Ascending aorta (tissue), 2 donors: ENCODE data around the gene GDPD5. TPM values are rescaled to one million over a fixed set of nuclear protein-coding genes. Genes with fewer than 3 reads are reported as not detected.

ENCODE experiments used
- DNase-seq, 2 donors: peaks; one replicate each; pipeline ENCODE4 v3.0.0-alpha.2; 2019; ENCODE audit warnings: low spot score in 2 of 2
- H3K27ac ChIP-seq, 2 donors: fragments of 200-600 bp; sonication (generic); one replicate each; pipeline ENCODE4 v1.5.1; 2016 to 2017; ENCODE audit warnings: mild to moderate bottlenecking in 1 of 2
- H3K27me3 ChIP-seq: fragments of 200-600 bp; sonication (generic); one replicate; pipeline ENCODE4 v1.5.1; 2017
- H3K36me3 ChIP-seq, 2 donors: fragments of 200-600 bp; sonication (generic); one replicate each; pipeline ENCODE4 v1.5.1; 2016
- H3K4me1 ChIP-seq, 2 donors: fragments of 200-600 bp; sonication (generic); one replicate each; pipeline ENCODE4 v1.5.1; 2016 to 2017; ENCODE audit warnings: mild to moderate bottlenecking in 1 of 2
- H3K4me3 ChIP-seq, 2 donors: fragments of 200-600 bp; sonication (generic); one replicate each; pipeline ENCODE4 v1.5.1; 2016 to 2017; ENCODE audit warnings: mild to moderate bottlenecking in 1 of 2
- H3K9me3 ChIP-seq, 2 donors: fragments of 200-600 bp; sonication (generic); one replicate each; pipeline ENCODE4 v1.5.1; 2016
- intact Hi-C: fragments of 100-400 bp; cut with DNase I; formaldehyde crosslinking; loops from one replicate; pipeline ENCODE4 v1.15.1; 2023
- total RNA-seq: library from RNA; depleted of rRNA; stranded (reverse); fragments of >200 nt; gene quantifications from one replicate; pipeline ENCODE4 v1.1.0, GENCODE V29; 2016
- TF ChIP-seq, protein P1 (sequence below), 3 experiments: fragments of 200-600 bp in 2 of 3; fragments of 450-650 bp in 1 of 3; sonication (generic) in 2 of 3; IDR thresholded peaks; one replicate each; pipeline ENCODE4 v1.5.1; 2016 to 2019; ENCODE audit warnings: antibody characterized with exemption in 3 of 3, mild to moderate bottlenecking in 1 of 3, moderate library complexity in 1 of 3

Gene GDPD5
- total RNA-seq, 1 donor from 2014 or later = 64.6 TPM

DNA sequence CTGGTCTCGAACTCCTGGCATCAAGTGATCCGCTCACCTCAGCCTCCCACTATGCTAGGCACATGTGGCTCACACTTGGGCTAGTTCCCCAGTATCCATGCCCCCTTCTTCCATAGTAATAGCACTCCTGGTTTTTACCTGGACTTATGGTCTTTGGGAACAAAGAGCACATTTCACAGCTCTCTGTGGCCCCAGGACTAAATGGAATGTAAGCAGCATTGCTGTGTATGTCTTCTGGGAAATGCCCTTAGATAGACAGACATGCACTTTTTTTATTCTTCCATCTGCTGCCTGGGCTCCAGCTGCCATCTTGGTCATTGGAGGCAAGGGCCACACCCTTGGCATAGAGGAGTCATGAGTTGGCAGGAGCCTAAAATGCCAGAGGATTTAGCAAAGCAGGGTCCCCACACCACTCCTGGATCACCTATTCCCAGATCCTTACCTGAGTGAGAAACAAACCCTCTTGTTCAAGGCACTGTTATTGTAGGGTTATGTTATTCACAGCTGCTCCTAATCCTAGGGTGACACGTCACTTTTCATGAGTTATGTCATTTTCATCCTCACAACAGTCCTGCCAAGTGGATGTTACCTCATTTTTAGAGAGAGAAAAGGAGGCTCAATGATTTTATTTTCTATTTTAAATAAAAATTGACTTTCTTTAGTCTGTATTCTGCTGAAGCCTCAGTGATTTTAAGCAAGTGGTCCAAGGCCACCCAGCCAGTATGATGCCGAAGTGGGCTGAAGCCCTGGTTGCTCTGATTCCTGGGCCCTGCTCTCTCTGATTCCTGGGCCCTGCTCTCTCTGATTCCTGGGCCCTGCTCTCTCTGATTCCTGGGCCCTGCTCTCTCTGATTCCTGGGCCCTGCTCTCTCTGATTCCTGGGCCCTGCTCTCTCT is 15.7 kb upstream of the GDPD5 start:
- TF ChIP-seq, protein P1, sequence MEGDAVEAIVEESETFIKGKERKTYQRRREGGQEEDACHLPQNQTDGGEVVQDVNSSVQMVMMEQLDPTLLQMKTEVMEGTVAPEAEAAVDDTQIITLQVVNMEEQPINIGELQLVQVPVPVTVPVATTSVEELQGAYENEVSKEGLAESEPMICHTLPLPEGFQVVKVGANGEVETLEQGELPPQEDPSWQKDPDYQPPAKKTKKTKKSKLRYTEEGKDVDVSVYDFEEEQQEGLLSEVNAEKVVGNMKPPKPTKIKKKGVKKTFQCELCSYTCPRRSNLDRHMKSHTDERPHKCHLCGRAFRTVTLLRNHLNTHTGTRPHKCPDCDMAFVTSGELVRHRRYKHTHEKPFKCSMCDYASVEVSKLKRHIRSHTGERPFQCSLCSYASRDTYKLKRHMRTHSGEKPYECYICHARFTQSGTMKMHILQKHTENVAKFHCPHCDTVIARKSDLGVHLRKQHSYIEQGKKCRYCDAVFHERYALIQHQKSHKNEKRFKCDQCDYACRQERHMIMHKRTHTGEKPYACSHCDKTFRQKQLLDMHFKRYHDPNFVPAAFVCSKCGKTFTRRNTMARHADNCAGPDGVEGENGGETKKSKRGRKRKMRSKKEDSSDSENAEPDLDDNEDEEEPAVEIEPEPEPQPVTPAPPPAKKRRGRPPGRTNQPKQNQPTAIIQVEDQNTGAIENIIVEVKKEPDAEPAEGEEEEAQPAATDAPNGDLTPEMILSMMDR (IDR thresholded peaks at IDR 0.05) = no peak
- Histone ChIP-seq H3K27me3 (no peaks in the 10 kb centered on the region), H3K4me1 (no peaks in the 10 kb centered on the region), H3K36me3 (no peaks in the 10 kb centered on the region), H3K9me3 (no peaks in the 10 kb centered on the region), H3K27ac (no peak overlapping the region), H3K4me3 (no peak overlapping the region)
- no peak for DNase-seq
- intact Hi-C loops = loop anchor here (10.0 kb wide), 1 partner anchor 223 kb away; the partner anchor contains the start of gene DGAT2

DNA sequence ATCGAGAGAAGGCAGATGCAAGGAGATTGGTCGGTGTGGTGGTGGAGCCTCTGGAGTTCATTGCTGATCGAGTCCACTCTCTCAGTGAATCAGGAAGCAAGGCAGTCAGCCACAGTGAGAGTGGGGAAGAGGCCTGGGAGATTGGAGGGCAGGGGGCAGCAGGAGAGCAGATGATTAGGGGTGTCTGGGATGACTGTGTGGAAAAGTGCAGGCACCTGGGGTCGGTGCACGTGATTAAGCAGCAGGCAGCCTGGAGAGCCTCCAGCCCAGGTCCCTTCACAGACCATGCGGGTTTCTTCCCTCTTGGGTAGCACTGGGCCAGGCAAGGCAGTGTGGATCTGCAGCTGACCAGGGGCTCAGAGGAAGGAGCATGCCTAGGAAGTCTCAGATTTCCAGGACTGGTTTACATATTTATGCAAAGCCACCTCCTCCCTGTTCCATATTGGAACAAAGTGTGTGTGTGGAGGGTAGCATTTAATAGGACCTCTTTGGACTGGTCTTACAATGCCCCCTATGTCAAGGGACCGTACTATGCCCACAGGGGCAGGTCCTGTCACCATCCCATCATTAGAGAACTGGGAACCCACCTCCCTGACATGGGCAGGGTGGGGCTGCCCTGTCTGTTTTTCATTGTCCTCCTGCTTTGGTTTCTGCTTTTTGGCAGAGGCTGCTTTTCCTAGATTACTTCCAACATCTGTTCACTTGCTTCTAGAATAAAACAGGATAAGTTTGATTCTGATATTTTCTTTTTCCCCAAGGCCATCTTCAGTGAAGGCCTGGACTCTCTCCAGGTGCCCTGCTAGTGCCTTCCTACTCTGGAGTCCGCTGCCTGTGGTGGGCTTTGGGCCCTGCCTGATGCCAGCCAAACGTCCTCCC is 14.0 kb upstream of the GDPD5 start:
- no peak overlapping the region for H3K4me3 ChIP-seq
- no peaks in the 10 kb centered on the region for H3K4me1 ChIP-seq
- H3K36me3 ChIP-seq = no peaks in the 10 kb centered on the region
- no peak overlapping the region for H3K27ac ChIP-seq
- no peaks in the 10 kb centered on the region for H3K27me3 ChIP-seq
- no peaks in the 10 kb centered on the region for H3K9me3 ChIP-seq
- no peak for DNase-seq
- TF ChIP-seq, protein P1 (IDR thresholded peaks at IDR 0.05) = no peak
- intact Hi-C loops = loop anchor here (10.0 kb wide), 1 partner anchor 225 kb away; the partner anchor contains the start of gene DGAT2

DNA sequence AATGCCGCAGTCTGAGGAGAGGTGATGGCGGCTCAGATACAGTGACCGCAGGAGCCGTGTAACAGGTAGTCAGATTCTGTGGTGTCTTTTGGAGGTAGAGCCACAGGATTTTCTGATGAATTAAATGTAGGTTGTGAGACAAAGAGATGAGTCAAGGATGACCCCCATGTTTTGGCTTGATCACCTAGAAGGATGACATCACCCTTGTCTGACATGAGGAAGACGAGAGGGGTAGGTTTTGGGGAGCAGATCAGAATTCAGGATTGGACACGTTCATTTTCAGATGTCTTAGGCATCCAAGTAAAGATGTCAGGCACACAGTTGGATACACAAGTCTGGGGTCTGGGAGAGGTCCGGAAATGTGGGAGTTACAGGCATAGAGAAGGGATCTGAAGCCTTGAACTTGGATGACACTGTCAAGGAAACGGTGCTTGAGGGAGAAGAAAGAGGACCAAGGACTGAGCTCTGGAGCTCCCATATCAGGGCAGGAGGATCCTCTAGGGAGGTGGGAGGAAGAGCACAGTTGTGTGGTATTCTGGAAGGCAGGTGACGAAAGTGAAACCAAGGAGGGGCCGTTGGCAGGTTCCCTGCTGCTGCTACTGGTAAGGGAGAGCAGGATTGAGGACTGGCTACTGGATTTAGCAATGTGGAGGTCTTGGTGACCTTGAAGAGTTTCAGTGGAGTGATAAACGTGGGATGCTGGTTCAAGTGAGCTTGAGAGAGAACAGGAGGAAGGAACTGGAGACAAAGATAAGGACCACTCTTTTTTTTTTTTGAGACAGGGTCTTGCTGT is 12.6 kb upstream of the GDPD5 start:
- no peak overlapping the region for H3K27ac ChIP-seq
- TF ChIP-seq, protein P1 (IDR thresholded peaks at IDR 0.05) = no peak
- intact Hi-C loops = no loop called here
- H3K4me3 ChIP-seq = no peak overlapping the region
- no peaks in the 10 kb centered on the region for H3K4me1 ChIP-seq
- no peaks in the 10 kb centered on the region for H3K9me3 ChIP-seq
- DNase-seq = no peak
- no peaks in the 10 kb centered on the region for H3K36me3 ChIP-seq
- no peaks in the 10 kb centered on the region for H3K27me3 ChIP-seq

DNA sequence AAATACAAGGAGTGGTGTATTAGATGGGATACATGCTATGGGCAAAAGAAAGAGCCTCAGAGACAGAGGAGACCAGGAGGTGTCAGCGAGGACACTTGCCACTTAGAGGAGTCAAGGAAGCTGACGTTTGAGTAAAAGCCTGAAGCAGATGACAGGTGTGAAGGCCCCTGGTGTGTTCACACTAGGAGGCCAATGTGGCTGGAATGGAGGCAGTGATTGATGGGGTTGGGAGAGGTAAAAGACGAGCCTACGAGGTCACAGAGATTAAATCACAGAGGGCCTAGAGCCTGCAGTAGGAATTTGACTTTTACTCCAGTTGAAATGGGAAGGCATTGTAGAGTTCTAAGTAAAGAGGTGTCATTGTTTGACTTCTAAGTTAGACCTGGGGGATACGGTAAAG is 12.0 kb upstream of the GDPD5 start:
- Histone ChIP-seq H3K4me3 (no peak overlapping the region), H3K36me3 (no peaks in the 10 kb centered on the region), H3K4me1 (no peaks in the 10 kb centered on the region), H3K9me3 (no peaks in the 10 kb centered on the region), H3K27me3 (no peaks in the 10 kb centered on the region), H3K27ac (no peak overlapping the region)
- DNase-seq = no peak
- TF ChIP-seq, protein P1 (IDR thresholded peaks at IDR 0.05) = no peak
- intact Hi-C loops = no loop called here
